ENCODE measurements around the gene ZCCHC7.
"Not testable (repeated sequence)": the region's sequence is repeated elsewhere in the genome, so short reads cannot be mapped to it uniquely, and the experiment has no call there.

The ZCCHC7 gene

GRCh38 chr9:37121881-37122280 is 1.5 kb downstream of the ZCCHC7 start:
- no peak for DNase-seq

DNA sequence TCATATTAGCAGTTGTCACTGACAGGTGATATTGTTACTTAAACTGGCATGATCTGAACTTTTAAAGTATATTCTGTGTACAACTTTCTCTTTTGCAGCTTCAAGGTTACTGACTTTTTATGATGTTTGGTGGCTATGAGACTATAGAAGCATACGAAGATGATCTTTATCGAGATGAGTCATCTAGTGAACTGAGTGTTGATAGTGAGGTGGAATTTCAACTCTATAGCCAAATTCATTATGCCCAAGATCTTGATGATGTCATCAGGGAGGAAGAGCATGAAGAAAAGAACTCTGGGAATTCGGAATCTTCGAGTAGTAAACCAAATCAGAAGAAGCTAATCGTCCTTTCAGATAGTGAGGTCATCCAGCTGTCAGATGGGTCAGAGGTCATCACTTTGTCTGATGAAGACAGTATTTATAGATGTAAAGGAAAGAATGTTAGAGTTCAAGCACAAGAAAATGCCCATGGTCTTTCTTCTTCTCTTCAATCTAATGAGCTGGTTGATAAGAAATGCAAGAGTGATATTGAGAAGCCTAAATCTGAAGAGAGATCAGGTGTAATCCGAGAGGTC is 5.9 kb downstream of the ZCCHC7 start:
- DNase-seq: no peak

GRCh38 chr9:37127018-37127417 is 6.6 kb downstream of the ZCCHC7 start:
- DNase-seq: no peak

- DNase-seq: no peak
These were observed 7.7 kb downstream of the ZCCHC7 start for GRCh38 chr9:37128051-37128450.

GRCh38 chr9:37134166-37134565 is 13.8 kb downstream of the ZCCHC7 start:
- DNase-seq: no peak

DNA sequence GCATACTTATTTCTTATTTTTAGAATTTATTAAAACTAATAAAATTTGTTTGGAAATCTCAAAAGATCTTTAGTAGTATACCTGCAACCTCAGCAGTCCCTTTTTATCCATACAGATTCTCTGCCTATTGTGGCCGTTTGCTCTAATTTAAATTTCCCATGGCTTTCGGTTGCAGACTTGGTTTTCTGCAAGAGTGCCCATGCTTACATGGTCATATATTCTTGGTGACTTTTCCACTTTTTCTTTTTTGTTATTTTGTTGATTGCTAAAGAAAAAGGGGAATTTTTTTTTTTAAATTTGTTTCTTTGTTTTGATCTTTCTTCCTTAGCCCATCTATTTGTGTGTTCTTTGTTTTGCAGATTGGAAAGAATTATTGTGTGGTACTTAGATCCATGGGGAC is 20.6 kb downstream of the ZCCHC7 start:
- DNase-seq: no peak

GRCh38 chr9:37144762-37145161 is 24.4 kb downstream of the ZCCHC7 start:
- DNase-seq: no peak

DNA sequence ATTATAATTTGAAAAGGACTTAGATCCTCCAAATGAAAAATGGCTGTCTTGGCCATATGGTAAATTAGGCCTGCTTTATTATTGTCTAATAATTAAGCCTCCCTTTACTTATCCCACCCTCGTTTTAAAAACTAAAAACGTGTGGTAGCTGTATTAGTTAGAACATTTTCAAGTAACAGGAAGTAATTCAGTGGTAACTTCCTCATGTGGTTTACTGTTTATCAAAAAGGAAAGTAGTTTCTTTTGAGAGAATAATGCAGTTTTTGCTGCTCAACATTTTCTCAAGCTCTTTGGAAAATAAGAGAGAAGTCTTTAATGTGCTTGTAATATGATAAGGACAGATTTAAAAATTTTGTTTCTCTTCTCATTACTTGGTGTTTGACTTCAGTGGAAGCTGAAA is 26.0 kb downstream of the ZCCHC7 start:
- DNase-seq: no peak

DNA sequence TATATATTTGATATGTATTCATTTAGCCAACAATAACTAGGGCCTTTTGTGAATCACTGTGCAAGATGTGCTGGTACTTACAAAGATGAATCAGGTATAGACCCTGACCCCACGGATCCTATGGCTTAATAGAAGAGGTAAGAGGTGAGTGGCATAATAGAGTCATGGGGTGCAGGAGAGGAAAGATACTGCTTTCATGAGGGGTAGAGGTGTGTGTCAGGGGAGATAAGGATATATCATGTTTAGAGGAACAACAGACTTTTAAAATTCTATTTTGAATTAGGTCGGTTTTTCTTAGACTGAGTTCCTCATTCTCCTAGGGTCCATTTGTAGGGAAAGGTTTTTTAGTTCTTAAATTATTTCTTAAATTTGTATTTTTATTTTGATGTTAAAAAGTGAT is 27.8 kb downstream of the ZCCHC7 start:
- DNase-seq: no peak

DNA sequence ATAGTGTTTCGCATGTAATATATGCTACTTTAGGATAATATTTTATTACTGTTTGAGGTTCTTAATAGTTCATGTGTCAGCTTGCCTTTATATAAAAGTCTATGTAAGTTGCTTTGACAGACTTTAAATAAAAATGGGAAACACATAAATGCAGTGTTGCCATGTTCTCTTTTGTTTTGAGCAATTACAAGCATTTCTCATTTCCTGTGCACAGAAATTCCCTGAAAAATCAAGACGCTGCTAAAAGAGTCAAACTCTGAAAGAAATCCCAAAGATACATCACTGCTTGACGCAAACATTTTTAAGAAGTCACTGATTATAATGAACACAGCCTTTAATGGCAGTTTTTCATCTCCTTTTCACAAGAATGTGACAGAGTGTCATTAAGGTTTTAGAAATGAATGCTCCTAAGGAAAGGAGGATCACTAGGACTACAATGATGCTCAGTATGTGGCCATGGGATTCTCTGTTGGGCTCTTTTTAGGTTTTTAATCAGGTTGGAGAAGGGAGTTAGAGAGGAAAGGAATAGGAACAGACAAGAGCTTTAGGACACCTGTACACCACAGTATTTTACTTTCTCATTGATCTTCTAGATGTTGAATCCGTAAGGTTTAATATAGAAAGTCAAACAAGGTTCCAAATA is 29.4 kb downstream of the ZCCHC7 start:
- DNase-seq: no peak

GRCh38 chr9:37150415-37150814 is 30.0 kb downstream of the ZCCHC7 start:
- no peak for DNase-seq

- no peak for DNase-seq
These were observed 31.4 kb downstream of the ZCCHC7 start for GRCh38 chr9:37151812-37152211.

DNA sequence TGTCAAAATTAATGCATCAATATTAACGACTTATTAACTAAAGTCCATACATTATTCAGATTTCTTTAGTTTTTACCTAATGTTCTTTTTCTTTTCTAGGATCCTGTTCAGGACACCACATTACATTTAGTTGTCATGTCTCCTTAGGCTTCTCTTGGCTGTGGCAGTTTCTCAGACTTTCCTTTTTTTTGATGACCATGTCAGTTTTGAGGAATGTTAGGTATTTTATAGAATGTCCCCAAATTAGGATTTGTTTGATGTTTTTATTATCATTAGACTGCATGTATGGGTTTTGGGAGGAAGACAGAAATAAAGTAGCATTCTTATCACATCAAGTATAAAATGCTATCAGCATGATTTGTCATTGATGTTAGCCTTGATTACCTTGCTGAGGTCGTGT is 32.0 kb downstream of the ZCCHC7 start:
- no peak for DNase-seq

- DNase-seq: no peak
These were observed 35.2 kb downstream of the ZCCHC7 start for GRCh38 chr9:37155601-37156000.

DNA sequence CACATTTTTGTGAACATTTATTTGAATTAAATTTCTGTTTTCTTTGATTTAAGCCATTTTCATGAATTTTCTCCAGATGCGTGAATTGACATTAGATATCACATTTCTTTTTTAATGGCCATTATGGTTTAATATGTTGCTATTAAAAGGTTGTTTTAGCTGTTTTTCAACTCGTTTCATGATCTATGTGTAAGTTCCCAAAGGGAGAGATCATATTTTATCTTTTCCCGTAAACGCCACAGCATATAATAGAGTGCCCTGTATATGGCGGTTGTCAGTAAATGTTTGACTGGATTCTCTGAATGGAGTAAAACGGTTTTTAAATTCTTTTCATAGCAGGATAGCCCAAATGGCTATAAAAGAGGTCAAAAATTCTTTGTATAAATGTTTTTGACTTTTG is 35.8 kb downstream of the ZCCHC7 start:
- DNase-seq: no peak

DNA sequence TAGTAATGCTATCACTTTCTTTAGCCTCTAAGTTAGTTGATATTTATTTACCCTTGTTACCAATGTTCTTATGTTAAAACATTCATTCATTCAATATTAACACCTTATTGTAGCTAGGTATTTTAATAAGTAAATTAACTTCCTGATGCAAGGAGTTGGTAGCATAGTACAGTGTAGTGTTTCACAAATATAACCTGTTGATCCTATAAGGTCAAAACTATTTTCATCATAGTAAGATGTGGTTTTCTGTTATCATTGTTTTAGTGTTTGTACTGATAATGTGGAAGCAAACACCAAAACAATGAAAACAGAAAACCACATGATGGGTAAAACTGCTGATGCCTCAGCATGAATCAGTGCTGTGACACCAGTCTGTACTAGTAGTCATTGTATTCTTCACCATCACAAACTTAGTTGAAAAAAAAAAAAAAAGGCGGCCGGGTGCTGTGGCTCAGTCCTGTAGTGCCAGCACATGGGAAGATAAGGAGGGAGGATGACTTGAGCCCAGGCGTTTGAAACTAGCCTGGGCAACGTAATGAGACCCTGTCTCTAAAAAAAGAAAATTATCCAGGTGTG is 36.5 kb downstream of the ZCCHC7 start:
- no peak for DNase-seq

GRCh38 chr9:37157726-37158377 is 37.5 kb downstream of the ZCCHC7 start:
- DNase-seq: no peak

DNA sequence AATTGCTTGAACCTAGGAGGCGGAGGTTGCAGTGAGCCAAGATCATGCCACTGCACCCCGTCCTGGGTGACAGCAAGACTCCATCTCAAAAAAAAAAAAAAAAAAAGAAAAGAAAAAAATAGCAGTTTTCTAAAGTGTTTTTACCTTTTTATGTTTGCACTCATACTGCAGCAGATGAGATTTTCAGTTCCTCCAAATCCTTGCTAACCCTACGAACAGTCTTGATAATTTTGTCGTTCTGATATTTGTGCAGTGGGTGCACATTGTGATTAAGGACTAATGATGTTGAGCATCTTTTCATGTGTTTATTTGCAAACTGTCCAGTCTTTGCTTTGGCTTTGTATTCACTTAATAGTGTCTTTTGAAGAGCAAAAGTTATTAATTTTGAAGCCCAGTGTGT is 42.9 kb downstream of the ZCCHC7 start:
- no peak for DNase-seq

- not testable (repeated sequence) for DNase-seq
These were observed 44.0 kb downstream of the ZCCHC7 start for GRCh38 chr9:37164335-37164734.

DNA sequence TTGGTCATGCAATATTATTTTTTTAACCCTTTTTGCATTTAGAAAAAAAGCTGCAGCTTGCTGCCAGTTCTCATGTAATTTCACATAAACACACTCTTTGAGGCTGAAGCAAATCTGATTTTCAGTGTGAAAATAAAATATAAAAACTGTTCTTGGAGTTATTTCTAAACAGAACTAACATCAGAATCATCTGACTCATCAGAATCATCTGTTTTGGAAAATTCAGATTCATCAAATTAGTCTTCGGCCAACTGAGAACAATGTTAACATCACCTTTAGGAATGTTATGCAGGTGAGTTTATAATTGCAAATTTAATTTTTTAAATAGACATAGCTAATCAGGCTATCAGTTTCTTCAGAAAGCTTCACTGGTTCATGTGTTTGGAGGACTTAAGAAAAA is 45.3 kb downstream of the ZCCHC7 start:
- no peak for DNase-seq

DNA sequence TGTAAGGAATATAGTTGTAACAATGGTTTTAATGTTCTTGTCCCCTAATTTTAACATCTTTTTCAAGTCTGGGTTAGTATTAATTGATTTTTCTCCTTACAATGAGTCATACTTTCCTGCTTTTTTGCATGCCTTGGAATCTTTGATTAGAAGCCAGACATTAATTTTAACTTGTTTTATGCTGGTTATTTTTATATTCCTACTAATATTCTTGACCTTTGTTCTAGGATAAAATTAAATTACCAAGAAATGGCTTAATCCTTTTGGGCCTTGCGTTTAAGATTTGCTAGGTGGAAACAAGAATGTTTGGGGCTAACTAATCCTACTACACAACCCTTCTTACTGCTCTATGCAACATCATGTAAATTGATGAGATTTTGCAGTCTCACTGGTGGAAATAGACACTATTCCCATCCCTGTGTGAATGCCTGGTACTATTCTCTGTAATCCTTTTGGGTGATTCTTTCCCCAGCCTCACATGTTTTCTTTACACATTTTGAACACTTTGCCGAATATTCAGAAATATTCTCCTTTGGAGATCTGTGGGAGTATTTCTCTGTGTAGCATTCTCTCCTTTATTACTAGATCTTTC is 47.2 kb downstream of the ZCCHC7 start:
- DNase-seq: no peak

DNA sequence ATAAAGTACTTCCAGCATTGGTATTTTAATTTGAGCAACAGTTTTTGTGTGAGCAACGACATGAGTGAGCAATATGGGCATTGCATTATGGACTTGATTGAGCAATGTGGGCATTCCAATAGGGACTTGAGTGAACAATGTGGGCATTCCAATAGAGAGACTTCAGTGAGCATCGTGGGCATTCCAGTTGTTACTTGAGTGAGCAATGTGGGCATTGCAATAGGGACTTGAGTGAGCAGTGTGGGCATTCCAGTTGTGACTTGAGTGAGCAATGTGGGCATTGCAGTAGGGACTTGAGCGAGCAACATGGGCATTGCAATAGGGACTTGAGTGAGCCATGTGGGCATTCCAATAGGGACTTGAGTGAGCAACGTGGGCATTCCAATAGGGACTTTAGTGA is 52.2 kb downstream of the ZCCHC7 start:
- DNase-seq: no peak

DNA sequence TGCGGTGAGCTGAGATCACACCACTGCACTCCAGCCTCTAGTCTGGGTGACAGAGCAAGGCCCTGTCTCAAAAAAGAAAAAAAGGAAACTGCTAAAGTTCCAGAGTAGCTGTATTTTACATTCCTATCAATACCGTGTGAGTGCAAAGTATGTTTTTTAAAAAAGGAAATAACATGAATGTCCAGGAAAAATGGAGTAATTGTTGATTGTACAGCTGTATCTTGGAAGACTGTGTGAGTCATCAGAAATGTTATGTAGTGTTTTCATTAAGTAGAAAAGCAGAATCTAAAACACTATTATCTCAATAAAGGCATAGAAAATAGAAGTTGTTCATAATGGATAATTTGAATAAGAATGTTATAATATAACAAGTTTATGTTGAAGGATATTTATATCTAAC is 53.9 kb downstream of the ZCCHC7 start:
- no peak for DNase-seq

DNA sequence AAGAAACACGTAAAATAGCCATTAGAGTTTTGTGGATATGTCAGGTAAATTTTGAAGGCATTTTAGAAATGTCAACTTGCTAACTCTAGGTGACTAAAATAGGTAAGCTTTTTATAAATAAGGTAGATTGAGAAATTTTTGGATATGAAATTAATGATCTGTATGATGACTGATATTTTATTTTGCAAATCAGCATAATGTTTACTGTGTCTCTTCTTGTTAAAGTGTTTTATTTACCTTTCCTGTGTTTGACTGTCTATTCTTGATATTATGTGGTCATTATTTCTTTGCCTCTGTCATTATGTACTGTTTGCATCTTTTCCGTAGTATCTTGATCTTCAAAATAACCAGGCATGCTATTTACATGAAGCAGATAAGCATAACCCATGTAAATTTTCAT is 58.4 kb downstream of the ZCCHC7 start:
- no peak for DNase-seq
